ENCODE data around the gene SAA1.

Gene SAA1

GRCh38 chr11:18280438-18281045, 14.5 kb downstream of the SAA1 start:
- H3K4me3 ChIP-seq (ENCODE audit: low read depth, low read length): no peak overlapping the region
- no peak for TF ChIP-seq CTCF (IDR thresholded peaks at IDR 0.05; ENCODE audit: low read depth, low read length)

- no peak for TF ChIP-seq CTCF (IDR thresholded peaks at IDR 0.05; ENCODE audit: low read depth, low read length)
- H3K4me3 ChIP-seq (ENCODE audit: low read depth, low read length): no peak overlapping the region
These were observed 16.6 kb downstream of the SAA1 start for GRCh38 chr11:18282626-18283025.

GRCh38 chr11:18285841-18286240, 19.8 kb downstream of the SAA1 start:
- no peak overlapping the region for H3K4me3 ChIP-seq (ENCODE audit: low read depth, low read length)
- no peak for TF ChIP-seq CTCF (IDR thresholded peaks at IDR 0.05; ENCODE audit: low read depth, low read length)

GRCh38 chr11:18288911-18289310, 22.8 kb downstream of the SAA1 start:
- no peak overlapping the region for H3K4me3 ChIP-seq (ENCODE audit: low read depth, low read length)
- TF ChIP-seq CTCF (IDR thresholded peaks at IDR 0.05; ENCODE audit: low read depth, low read length): no peak

- TF ChIP-seq CTCF (IDR thresholded peaks at IDR 0.05; ENCODE audit: low read depth, low read length): no peak
- H3K4me3 ChIP-seq (ENCODE audit: low read depth, low read length): no peak overlapping the region
These were observed 28.8 kb downstream of the SAA1 start for GRCh38 chr11:18294862-18295261.

GRCh38 chr11:18295316-18295715, 29.3 kb downstream of the SAA1 start:
- TF ChIP-seq CTCF (IDR thresholded peaks at IDR 0.05; ENCODE audit: low read depth, low read length): no peak
- H3K4me3 ChIP-seq (ENCODE audit: low read depth, low read length): no peak overlapping the region

- no peak for TF ChIP-seq CTCF (IDR thresholded peaks at IDR 0.05; ENCODE audit: low read depth, low read length)
- H3K4me3 ChIP-seq (ENCODE audit: low read depth, low read length): no peak overlapping the region
These were observed 33.7 kb downstream of the SAA1 start for GRCh38 chr11:18299721-18300120.

Measured in WI38 (cell line).